Inferior parietal cortex (tissue), 1 donor: ENCODE data around the gene MYOG.

Experiments
- DNase-seq: peaks from one replicate; pipeline ENCODE4 v3.0.0-alpha.2; 2016; ENCODE audit errors: extremely low spot score

Gene MYOG

GRCh38 chr1:203046984-203047630 is 38.7 kb downstream of the MYOG start:
- DNase-seq: no peak

GRCh38 chr1:203045821-203046594 is 39.8 kb downstream of the MYOG start:
- no peak for DNase-seq

DNA sequence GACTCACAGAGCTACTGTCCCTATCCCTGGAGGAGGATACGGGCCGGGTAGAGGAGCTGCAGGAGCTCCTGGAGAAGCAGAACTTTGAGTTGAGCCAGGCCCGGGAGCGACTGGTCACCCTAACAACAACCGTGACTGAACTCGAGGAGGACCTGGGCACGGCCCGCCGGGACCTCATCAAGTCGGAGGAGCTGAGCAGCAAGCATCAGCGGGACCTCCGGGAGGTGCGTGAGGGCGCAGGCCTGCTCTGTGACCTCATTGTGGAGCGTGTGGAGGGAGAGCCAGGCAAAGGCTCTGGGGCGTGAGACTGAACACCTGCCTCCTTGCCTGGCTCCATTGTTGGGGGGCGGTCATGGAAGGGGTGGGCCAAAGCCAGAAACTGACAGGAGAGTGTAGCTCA is 40.5 kb downstream of the MYOG start:
- no peak for DNase-seq

- DNase-seq: no peak
These were observed 41.1 kb downstream of the MYOG start for GRCh38 chr1:203044546-203045250.

DNA sequence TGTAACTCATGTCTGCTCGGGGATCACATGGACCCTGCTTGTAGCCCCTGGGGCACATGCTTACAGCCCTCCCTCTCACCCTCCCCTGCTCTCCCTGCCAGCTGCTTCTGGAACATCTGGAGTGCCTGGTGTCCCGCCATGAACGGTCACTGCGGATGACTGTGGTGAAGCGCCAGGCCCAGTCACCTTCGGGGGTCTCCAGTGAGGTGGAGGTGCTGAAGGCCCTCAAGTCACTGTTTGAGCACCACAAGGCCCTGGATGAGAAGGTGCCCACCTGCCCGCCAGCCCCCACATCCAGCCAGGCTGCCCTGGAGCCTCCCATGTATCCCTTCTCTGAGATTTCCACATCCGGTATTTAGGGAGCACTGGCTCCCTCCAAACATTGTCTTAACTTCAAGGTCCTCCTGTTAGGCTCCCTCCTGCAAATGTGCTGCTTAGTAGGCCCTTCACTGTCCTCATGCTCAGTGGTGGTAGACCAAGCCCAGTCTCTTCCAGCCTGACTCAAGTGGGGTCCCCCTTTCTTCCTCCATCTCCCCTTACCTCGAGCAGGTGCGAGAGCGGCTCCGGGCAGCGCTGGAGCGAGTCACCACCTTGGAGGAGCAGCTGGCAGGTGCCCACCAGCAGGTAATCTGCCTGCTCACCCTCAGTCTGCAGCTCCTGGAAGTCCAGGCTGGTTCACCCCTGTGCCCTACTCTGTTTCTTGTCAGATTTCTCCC is 41.8 kb downstream of the MYOG start:
- no peak for DNase-seq

- no peak for DNase-seq
These were observed 44.4 kb downstream of the MYOG start for GRCh38 chr1:203041351-203041932.

- DNase-seq: no peak
These were observed 45.1 kb downstream of the MYOG start for GRCh38 chr1:203040513-203041275.

DNA sequence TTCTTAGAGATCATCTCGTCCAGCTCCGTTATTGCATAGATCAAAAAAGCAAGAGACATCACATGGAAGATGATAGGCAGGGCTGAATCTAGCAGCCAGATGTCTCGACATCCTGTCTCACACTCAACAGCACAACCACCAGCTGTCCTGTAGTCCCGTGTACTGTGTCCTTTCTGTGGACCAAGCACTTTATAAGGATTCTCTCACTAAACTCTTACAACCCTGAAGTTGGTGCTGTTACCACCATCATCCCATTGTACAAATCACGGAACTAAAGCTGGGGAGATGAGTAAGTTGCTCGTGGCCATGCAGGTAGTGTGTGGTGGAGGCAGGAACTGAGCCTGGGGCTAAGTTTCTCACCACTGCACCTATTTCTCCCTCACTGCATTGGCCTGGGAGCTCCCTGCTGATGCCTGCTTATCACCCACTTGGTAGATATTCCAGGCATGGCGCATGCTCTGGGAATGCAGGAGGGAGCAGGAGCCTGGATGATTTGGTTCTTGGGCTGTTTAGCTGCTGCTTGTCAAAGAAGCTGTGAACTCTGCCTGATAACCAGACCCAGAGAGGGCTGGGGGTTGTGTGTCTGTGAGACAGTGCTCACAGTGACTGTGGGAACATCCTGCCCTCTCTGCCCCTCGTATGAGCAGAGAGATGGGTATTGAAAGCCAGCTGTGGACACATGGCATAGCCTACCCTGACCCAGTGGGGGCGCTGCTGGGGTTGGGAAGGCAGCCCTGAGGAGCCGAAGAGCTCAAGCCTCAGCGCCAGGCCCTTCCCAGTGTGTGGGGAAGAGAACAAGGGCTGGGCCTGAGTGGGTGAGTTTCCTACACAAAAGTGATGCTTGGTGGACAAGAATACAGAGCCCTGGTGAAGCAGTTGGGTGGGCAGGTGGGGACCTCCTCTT is 46.0 kb downstream of the MYOG start:
- no peak for DNase-seq

GRCh38 chr1:203038891-203039608 is 46.8 kb downstream of the MYOG start:
- DNase-seq: peak; percentile 89

GRCh38 chr1:203038217-203038741 is 47.5 kb downstream of the MYOG start:
- peak; percentile 64 for DNase-seq

- DNase-seq: no peak
These were observed 48.2 kb downstream of the MYOG start for GRCh38 chr1:203037509-203038190.

- DNase-seq: no peak
These were observed 49.3 kb downstream of the MYOG start for GRCh38 chr1:203036537-203036936.

- no peak for DNase-seq
These were observed 49.7 kb downstream of the MYOG start for GRCh38 chr1:203036135-203036534.

DNA sequence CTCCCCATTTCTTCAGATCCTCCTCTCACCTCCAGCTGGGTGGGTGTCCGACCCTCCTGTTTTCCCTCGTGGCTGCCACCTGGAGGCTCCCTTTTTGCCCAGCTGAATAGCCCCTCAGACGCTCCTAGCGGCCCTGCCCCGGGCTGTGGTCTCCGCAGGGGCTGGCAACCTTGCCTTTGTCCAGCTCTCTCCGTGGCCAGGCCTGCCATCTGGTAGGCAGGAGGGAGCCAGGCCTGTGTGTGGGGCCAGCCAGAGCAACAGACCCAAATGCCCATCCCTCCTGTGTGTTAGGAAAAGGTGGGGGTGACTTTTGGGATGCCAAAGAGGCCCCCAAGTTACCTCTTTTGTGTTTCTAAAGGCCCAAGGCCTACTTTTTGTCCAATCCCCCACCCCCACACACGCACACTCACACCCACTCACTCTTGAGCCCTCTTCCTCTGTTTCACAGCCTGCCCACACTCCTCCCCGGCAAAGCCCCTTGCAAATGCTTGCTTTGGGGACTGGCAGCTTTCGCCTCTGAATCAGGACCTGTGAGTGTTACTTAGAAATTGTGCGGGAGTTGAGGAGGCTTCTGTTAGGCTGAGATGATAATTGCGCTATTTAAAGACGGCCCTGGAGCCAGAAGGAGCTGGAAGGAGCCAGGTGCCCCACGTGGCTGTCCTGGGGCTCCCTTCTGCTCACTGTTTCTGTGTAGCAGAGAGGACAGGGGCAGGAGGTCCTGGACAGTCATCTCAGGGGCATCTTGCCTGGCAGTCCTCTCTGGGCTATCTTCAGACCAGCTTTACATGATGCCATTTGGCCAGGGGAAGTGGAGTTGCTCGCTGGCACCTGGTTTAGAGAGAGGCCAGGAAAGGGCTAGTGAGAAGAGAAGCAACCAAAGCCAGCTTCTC is 50.5 kb downstream of the MYOG start:
- no peak for DNase-seq

GRCh38 chr1:203034422-203035110 is 51.2 kb downstream of the MYOG start:
- no peak for DNase-seq

DNA sequence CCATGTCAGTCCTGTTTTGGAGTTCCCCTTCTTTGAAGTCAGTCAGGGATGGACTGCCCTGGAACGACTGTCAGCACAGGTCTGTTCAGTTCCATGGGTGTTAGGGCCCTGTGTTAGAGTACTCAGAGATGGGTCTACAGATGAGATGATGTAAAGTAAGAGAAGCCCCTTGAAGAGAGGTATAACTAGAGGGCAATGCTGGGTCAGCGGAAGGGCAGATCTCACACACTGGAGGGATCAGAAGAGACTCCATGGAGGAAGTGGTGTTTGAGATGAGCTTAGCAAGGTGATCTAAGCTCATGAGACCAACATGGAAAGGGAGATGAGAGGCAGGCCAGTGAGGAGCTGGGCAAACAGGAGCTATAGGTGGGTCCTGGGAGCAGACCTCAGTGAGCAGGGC is 51.9 kb downstream of the MYOG start:
- no peak for DNase-seq

GRCh38 chr1:203033287-203033686 is 52.5 kb downstream of the MYOG start:
- no peak for DNase-seq
